Adipose tissue (tissue), 3 donors: Measurements from ENCODE around the gene OCRL. TPM values are rescaled to one million over a fixed set of nuclear protein-coding genes. Genes with fewer than 3 reads are reported as not detected.

Source experiments
- polyA plus RNA-seq, 3 donors: library from polyadenylated mRNA; stranded (reverse); fragments of 200-250 nt; gene quantifications; one replicate each; pipeline ENCODE4 v1.2.3, GENCODE V29; 2013
- donor health status: healthy with polysubstance abuse.
- donor health status: Bipolar disorder and iron deficiency.
- donor health status: healthy.

Gene OCRL
- polyA plus RNA-seq, 3 donors, result 7.3 to 14.1 (median 13.5) TPM

Other genes starting within 250 kb of the OCRL start
- gene SMARCA1, start 16.8 kb upstream of the OCRL start, polyA plus RNA-seq, result 10 to 100 TPM in 2 of 3 donors, 1 to 10 TPM in 1; 7.7 to 24.0 (median 17.4) TPM
- gene APLN, start 114.7 kb downstream of the OCRL start, polyA plus RNA-seq, result 1 to 10 TPM in 2 of 3 donors, under 1 TPM in 1; 0.40 to 2.8 (median 2.3) TPM
- gene XPNPEP2, start 198.7 kb downstream of the OCRL start, polyA plus RNA-seq, result 1 to 10 TPM in 2 of 3 donors, under 1 TPM in 1; 0.87 to 7.4 (median 6.4) TPM
- gene SASH3, start 239.7 kb downstream of the OCRL start, polyA plus RNA-seq, result 10 to 100 TPM in 2 of 3 donors, 1 to 10 TPM in 1; 2.8 to 14.9 (median 10.7) TPM